Left lung (tissue), 10 donors: Measurements from ENCODE around the gene NOXA1. TPM values are rescaled to one million over a fixed set of nuclear protein-coding genes. Genes with fewer than 3 reads are reported as not detected.
A peak's percentile ranks its signal among the peaks of the same experiment; 100 is the strongest.
"Not testable (repeated sequence)": the region's sequence is repeated elsewhere in the genome, so short reads cannot be mapped to it uniquely, and the experiment has no call there.

ENCODE experiments used
- ATAC-seq: fragments of 200-7000 bp; cut with Tn5 transposase; one replicate; pipeline ENCODE4 v1.9.1; 2020; ENCODE audit warnings: moderate library complexity
- DNase-seq, 4 donors: peaks; one replicate each; pipeline ENCODE4 v3.0.0-alpha.2; 2013 to 2020
- H3K27ac ChIP-seq, 2 donors: fragments of 200-600 bp; sonication (generic) in 1 of 2; one replicate each; pipeline versions ENCODE4 v1.5.0 to v1.8.0; 2020 to 2021
- H3K27me3 ChIP-seq, 2 donors: fragments of 200-600 bp; sonication (generic) in 1 of 2; one replicate each; pipeline versions ENCODE4 v1.5.0 to v1.8.0; 2020 to 2021
- H3K36me3 ChIP-seq, 2 donors: fragments of 200-600 bp; sonication (generic) in 1 of 2; one replicate each; pipeline versions ENCODE4 v1.5.0 to v1.8.0; 2020 to 2021
- H3K4me1 ChIP-seq, 2 donors: fragments of 200-600 bp; one replicate each; pipeline ENCODE4 v1.8.0; 2021
- H3K4me3 ChIP-seq, 2 donors: fragments of 200-600 bp; sonication (generic) in 1 of 2; one replicate each; pipeline versions ENCODE4 v1.5.0 to v1.8.0; 2020 to 2021; ENCODE audit warnings: mild to moderate bottlenecking in 1 of 2
- H3K9me3 ChIP-seq, 2 donors: fragments of 200-600 bp; sonication (generic) in 1 of 2; one replicate each; pipeline versions ENCODE4 v1.5.0 to v1.8.0; 2020 to 2021
- intact Hi-C, 2 donors: fragments of 100-400 bp; cut with DNase I; formaldehyde crosslinking; loops; one replicate each; pipeline versions ENCODE4 v1.11.2 to v1.14.2; 2022
- polyA plus RNA-seq, 6 donors: library from polyadenylated mRNA; unstranded; fragments of 120-200 nt; gene quantifications; one replicate each; pipeline ENCODE4 v1.2.1, GENCODE V29; 2013; ENCODE audit not compliant: insufficient read length in 6 of 6
- total RNA-seq, 2 donors: library from RNA; stranded (reverse); fragmentation: NEBNext Ultra II Directional; extraction: Animal tissue kit (Norgen Biotek cat#: 25700); gene quantifications; one replicate each; pipeline ENCODE4 v1.2.1, GENCODE V29; 2021
- TF ChIP-seq, protein P1 (sequence below), 2 donors: fragments of 200-600 bp; sonication (generic) in 1 of 2; IDR thresholded peaks; one replicate each; pipeline versions ENCODE4 v1.5.0 to v1.8.0; 2021; ENCODE audit warnings: antibody characterized with exemption in 2 of 2
- donor health status: DM: no; HTN: yes; CAD: no.
- donor health status: DM: no; HTN: no; CAD: no.

Gene NOXA1
- total and polyA plus RNA-seq, 8 donors: 4.5 to 8.7 (median 6.9) TPM

DNA sequence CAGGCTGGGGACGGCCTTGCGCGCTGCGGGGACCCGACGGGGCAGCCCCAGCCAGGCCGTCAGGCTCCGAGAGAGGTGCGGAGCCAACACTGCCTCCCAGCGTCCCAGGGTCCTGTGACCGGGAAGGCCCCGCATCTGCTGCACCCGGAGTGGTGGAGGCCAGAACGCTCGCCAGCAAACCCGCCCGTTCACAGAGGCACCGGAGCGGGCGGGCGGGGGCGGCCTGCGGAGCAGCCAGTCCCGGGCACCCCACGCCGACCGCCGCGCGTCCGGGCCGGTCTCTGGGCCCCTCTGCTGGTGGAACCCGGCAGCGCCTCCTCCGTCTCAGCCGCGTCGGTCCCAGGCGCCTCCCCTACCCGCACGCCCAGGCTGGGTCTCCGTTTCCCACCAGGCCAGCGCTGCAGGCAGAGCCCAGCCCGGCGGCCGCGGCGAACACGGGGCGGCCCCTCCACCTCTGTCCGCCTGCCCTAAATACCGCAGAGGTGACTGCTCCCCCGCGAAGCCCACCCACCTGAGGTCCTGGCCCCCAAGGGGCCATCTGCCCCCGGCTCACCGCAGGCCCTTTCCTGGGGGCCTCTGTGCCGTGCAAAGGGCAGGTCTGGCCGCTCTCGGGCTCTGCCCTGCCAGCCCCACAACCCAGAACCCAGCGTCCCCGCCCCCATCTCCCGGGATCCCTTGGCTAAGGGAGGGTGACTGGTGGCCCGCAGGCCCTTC, 16.2 kb upstream of the NOXA1 start:
- DNase-seq: peak in 2 of 4 donors; percentile 69 to 88
- ATAC-seq: peak; percentile 92
- peaks cover 14 to 40% of the 10 kb centered on the region in 2 donors for H3K4me1 ChIP-seq
- peak overlapping the region; percentile 15 to 30 for H3K4me3 ChIP-seq
- no peaks in the 10 kb centered on the region for H3K36me3 ChIP-seq
- peaks cover 0 to 37% of the 10 kb centered on the region in 2 donors for H3K27me3 ChIP-seq
- TF ChIP-seq, protein P1, sequence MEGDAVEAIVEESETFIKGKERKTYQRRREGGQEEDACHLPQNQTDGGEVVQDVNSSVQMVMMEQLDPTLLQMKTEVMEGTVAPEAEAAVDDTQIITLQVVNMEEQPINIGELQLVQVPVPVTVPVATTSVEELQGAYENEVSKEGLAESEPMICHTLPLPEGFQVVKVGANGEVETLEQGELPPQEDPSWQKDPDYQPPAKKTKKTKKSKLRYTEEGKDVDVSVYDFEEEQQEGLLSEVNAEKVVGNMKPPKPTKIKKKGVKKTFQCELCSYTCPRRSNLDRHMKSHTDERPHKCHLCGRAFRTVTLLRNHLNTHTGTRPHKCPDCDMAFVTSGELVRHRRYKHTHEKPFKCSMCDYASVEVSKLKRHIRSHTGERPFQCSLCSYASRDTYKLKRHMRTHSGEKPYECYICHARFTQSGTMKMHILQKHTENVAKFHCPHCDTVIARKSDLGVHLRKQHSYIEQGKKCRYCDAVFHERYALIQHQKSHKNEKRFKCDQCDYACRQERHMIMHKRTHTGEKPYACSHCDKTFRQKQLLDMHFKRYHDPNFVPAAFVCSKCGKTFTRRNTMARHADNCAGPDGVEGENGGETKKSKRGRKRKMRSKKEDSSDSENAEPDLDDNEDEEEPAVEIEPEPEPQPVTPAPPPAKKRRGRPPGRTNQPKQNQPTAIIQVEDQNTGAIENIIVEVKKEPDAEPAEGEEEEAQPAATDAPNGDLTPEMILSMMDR (IDR thresholded peaks at IDR 0.05): peak; percentile 74 to 83
- H3K9me3 ChIP-seq: no peaks in the 10 kb centered on the region
- intact Hi-C loops: loop anchor here in 1 of 2 donors (10.0 kb wide), 1 partner anchor 102 kb away; the partner anchor contains the start of gene NRARP
- H3K27ac ChIP-seq: peak overlapping the region in 1 of 2 donors; percentile 55

- H3K9me3 ChIP-seq: no peaks in the 10 kb centered on the region
- H3K36me3 ChIP-seq: no peaks in the 10 kb centered on the region
- peaks cover 17 to 44% of the 10 kb centered on the region in 2 donors for H3K4me1 ChIP-seq
- intact Hi-C loops: loop anchor here in 1 of 2 donors (10.0 kb wide), 1 partner anchor 103 kb away; the partner anchor contains the start of gene NRARP
- TF ChIP-seq, protein P1 (IDR thresholded peaks at IDR 0.05): no peak
- H3K27ac ChIP-seq: peak overlapping the region in 1 of 2 donors; percentile 55
- ATAC-seq (no peak), DNase-seq (peak in 1 of 4 donors; percentile 67)
- peak overlapping the region in 1 of 2 donors; percentile 15 for H3K4me3 ChIP-seq
- H3K27me3 ChIP-seq: peaks cover 0 to 38% of the 10 kb centered on the region in 2 donors
These were observed 15.4 kb upstream of the NOXA1 start for GRCh38 chr9:137407590-137408300.

DNA sequence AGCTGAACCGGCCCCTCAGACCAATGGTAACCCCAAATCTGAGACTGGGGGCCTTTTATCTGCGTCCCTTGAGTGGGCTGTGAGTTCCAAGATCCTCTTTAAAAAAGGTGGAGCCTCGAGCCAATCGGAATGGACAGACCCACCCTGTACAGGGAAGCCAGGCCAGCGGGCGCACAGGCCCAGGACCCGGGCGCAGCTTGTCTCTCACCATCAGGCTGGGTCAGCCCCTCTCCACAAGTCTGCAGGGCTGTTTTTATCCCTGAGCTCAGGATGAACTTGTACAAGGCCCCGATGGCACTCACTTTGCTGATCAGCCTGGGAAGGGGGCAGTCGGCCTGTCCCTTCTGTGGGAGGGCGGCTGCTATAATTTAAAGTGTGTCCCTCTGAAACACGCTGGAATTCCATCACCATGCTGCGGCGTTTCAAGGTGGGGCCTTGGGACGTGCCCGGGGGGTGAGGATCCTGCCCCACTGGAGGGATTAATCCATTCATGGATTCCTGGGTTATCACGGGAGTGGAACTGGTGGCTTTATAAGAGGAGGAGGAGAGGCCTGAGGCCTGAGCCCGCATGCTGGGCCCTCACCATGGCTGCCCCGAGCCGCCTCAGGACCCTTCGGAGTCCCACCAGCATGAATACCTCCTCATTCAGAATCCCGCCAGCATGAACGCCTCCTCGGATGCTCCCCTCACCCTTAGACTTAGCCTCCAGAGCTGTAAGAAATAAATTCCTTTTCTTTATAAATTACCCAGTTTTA, 14.4 kb upstream of the NOXA1 start:
- Histone ChIP-seq H3K4me3 (no peak overlapping the region), H3K9me3 (no peaks in the 10 kb centered on the region), H3K27ac (no peak overlapping the region), H3K4me1 (peaks cover 17 to 44% of the 10 kb centered on the region in 2 donors), H3K27me3 (peaks cover 0 to 38% of the 10 kb centered on the region in 2 donors), H3K36me3 (no peaks in the 10 kb centered on the region)
- intact Hi-C loops: loop anchor here in 1 of 2 donors (10.0 kb wide), 1 partner anchor 104 kb away; the partner anchor contains the start of gene NRARP
- ATAC-seq (no peak), DNase-seq (peak in 1 of 4 donors; percentile 63)
- TF ChIP-seq, protein P1 (IDR thresholded peaks at IDR 0.05): no peak

DNA sequence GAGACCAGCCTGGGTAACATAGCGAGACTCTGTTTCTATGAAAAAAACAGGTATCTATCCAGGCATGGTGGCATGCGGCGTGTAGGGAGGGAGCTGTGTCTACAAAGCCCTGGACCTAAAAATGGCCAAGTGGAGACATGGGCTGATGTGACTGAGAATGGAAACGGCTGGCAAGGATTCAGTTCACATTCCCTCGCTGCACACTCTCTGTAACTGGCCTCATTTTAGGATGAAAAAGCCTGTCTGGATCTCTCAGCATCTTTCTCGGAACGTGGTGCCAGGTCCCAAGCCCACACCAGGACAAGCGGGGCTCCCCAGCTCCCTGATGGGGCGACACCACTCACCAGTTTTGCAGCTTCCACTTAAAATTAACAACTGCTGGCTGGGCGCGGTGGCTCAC, 13.7 kb upstream of the NOXA1 start:
- no peaks in the 10 kb centered on the region for H3K9me3 ChIP-seq
- no peak overlapping the region for H3K27ac ChIP-seq
- H3K4me3 ChIP-seq: no peak overlapping the region
- H3K36me3 ChIP-seq: no peaks in the 10 kb centered on the region
- peaks cover 0 to 38% of the 10 kb centered on the region in 2 donors for H3K27me3 ChIP-seq
- ATAC-seq: no peak
- no peak for DNase-seq
- intact Hi-C loops: loop anchor here in 1 of 2 donors (10.0 kb wide), 1 partner anchor 105 kb away; the partner anchor contains the start of gene NRARP
- H3K4me1 ChIP-seq: peaks cover 17 to 51% of the 10 kb centered on the region in 2 donors
- TF ChIP-seq, protein P1 (IDR thresholded peaks at IDR 0.05): no peak

- H3K36me3 ChIP-seq, intact Hi-C loops, H3K4me3 ChIP-seq, ATAC-seq, H3K9me3 ChIP-seq: not testable (repeated sequence)
- Histone ChIP-seq H3K4me1 (peaks cover 17 to 49% of the 10 kb centered on the region in 2 donors), H3K27ac (peak overlapping the region in 1 of 2 donors; percentile 54), H3K27me3 (peaks cover 0 to 38% of the 10 kb centered on the region in 2 donors)
- peak in 1 of 4 donors; percentile 49 for DNase-seq
These were observed 12.8 kb upstream of the NOXA1 start for GRCh38 chr9:137410236-137410890.
